ENCODE results near the gene CDC42EP2.

CDC42EP2 gene, protein sequence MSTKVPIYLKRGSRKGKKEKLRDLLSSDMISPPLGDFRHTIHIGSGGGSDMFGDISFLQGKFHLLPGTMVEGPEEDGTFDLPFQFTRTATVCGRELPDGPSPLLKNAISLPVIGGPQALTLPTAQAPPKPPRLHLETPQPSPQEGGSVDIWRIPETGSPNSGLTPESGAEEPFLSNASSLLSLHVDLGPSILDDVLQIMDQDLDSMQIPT

DNA sequence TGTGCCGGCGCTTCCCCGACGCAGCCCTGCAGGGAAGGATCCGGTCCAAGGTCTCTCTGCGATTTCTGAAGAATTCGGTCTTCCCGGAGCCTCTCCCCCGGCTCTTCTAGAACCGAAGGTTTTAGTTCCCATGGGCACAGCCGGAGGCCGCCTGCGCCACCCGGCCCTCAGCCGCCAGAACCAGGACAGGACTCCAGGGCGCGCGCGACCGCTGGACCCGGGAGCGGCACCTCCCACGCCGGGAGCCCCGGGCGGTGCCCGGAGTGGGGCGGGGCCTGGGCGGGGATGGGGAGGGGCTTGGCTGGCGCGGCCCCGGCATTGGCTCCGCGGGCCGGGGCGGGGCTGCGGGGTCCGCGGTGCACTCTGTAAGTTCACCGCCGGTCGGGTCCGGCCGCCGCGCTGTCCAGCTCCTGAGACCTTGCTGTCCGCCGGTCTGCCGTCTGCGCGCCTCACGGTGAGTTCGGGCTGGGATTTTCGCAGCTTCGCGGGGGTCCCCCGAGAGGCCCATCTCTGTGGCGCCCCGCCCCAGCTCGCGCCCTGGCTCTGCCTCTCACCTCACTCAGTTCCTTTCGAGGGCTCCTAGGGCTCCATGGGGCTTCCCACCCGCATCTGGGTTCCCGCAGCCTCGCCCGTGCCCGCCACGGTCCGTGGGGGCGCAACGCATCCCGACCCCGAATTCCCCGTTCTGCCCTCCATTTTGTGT, at the start of gene CDC42EP2:
CDC42EP2 (plus strand) TSS at position 366 of the 703 bp plus-strand sequence. CDS start 6,033 bp downstream, outside the sequence.
- DNase-seq = peak; percentile 70

DNA sequence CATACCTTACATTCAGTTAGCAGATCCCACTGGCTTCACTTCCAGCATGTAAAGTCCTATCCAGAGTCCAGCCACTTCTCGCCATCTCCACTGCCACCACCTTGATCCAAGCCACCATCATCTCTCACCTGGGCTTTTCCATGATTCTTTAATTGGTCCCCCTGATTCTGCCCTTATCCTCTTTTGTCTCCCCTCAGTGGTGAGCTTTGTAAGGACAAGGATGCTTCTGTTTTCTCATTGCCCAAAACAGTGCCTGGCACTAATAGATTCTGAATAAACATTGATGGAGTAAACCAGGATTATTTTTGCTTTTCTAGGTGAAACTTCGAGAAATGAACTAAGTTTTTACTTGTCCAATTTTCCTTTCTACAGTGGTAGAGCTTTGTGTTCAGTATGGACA, 48.5 kb upstream of the CDC42EP2 start:
- DNase-seq = no peak

DNA sequence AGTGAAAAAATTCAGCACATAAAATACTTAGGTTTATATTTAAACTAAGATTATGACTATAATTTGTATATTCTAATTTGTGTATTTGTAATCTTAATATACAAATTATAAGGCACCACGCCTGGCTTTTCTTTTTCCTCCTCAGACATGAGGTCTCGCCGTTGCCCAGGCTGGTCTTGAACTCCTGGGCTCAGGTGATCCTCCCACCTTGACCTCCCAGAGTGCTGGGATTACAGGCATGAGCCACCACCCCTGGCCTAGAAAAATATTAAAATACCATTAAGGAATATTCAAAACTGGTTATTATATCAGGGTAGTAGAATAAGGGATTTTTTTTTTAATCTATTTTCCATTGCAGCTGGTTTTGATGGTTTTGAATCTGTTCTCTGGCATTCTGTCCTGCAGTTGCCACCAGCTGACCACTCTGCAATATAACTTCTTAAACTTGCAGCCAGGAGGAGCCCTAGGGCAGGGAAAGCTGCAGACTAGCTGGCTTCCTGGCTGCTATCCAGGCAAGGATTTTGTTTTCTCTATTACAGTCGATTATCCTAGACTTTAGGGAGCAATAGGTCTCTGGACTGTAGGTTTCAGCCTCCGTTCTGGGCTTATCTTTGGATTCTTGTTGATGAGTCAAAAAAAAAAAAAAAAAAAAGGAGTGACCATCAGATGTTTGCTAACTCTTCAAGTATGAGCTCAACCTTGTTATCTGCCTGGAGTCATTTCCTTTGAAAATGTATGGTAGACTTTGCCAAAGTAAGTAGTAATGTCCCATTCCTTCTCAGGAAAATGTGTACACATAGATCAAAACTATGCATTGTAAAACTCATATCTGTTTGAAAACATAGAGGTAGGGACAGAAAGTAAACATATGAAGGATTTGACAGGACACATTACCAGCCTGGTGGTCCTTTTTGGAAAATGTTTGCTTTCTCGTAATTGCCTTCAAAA, 39.7 kb upstream of the CDC42EP2 start:
- DNase-seq = peak; percentile 73

DNA sequence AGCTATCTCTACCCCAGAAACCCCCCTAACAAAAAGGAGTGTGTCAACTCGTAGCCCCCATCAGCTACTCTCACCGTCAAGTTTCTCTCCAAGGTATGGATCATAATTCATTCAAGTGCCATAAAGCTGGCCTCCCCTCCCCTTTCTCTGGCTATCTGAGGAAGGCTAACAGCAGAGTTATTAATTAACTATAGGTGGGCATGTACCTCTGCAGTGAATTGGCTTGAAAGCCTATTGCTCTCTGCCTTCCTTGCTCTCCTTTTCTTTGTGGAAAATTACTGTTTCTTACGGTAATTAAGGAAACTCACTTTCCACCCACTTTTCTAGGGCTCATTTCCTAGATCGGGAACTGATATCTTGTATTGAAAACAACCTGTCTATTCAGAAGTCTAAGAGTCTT, 38.8 kb upstream of the CDC42EP2 start:
- DNase-seq = no peak

DNA sequence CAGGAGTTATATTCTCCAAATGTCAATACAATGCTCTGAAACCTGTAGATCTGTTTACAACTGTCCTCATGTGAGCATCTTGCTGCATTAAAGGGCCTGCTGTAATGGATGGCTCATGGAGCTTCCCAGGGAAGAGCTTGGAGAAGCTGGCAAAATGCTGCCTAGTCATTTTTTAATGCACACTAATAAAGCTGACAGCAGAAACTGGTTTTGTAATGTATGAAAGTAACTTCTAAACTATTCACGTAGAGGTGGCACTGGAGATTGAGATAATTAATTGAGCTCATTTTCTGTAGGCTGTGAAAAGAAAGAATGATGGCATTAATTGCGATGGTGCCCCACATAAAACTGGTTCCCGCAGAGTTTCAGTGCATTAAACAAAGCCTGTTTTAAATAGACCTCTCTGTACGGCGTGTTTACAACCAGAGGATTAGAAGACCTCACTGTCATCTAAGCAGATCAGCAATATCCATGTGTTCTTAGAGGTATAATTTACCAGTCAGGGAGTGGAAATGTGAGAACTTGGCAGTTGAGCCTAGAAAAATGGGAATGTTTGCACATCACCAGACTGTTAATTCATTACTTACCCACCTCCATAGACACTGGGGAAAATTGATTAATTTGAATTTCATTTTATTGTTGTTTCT, 36.9 kb upstream of the CDC42EP2 start:
- no peak for DNase-seq

DNA sequence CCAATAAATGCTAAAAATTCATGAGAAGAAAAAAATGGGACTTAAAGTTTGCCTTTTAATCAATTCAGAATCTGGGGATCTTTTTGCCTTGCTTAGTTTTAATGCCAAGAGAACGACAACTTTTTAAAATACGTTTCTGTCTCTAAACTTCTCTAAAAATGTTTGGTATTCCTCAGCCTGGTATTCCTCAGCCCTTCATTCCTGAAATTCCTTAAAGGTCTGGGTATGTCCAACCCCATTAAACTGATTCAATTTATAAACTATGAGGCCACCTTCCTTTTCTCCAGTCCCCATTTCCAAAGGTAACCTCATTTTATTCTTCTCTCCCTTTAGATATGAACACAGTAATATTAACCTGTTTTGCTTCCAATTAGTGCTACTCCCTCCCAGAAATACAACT, 36.3 kb upstream of the CDC42EP2 start:
- DNase-seq = no peak

DNA sequence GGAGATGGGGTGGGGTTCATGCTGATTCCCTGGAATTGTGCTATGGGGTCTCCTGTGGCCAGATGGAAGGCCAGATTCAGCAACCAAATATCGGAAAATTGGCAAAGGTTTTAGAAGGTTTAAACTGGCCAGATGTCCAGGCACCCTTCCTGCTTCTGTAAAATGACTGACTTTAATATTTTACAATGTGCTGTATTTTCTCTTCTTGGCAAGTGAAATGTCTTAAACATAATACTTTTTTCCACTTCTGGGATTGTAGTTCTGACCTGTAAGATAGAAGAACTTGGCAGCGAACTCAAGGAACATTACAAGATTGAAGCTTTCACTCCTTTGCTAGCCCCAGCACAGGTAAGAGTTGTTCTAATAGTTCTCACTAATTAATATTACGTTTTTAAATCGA, 35.4 kb upstream of the CDC42EP2 start:
- DNase-seq = no peak

DNA sequence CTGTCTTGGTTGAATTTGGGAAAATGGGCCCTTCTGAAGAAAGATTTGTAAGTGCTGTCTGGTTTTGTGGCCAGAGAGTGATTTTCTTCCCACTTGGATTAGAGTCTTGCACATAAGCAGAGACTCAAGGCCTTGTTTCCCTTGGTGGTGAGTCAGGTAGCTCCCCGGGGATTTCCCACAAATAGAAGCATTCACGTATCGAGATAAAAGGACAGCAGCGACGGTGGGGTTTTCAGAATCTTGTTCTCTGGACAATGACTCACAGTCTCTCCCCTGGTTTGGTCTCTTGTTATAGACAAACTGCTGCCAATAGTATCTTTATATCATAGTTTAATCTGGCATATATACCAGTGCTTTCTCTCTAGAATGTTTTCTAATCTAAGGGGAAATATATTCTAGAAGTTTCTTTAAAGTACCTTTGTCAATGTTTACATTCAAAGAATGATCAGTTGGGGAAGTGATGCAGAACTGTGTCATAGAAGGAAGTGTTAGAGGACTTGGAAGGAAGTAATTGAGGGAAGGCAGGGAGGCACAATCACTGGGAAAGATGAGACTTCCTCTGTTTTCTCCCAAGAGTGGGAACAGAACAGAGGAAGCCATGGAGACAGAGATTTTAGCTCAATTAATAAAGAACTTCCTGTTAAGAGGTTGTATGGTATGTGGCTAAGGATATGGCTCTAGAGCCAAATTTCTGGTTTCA, 34.8 kb upstream of the CDC42EP2 start:
- DNase-seq = no peak

DNA sequence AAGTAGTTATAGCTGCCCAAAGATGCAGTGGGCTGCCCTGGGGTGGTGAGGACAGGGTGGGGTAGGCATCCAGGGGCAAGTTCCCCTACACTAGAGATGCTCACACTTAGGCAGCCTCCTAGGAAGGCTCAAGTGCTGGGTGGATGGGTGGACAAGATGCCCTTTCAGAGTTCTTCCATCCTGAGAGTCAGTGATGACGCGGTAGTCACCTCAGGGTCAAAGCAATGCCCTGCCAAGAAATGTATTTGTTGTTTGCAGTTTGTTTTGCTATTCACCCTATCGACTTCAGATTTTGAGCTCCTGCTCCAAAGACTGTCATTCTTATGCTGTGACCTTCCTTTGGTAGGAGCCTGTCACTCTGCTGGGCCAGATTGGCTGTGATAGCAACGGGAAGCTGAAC, 34.0 kb upstream of the CDC42EP2 start:
- no peak for DNase-seq

DNA sequence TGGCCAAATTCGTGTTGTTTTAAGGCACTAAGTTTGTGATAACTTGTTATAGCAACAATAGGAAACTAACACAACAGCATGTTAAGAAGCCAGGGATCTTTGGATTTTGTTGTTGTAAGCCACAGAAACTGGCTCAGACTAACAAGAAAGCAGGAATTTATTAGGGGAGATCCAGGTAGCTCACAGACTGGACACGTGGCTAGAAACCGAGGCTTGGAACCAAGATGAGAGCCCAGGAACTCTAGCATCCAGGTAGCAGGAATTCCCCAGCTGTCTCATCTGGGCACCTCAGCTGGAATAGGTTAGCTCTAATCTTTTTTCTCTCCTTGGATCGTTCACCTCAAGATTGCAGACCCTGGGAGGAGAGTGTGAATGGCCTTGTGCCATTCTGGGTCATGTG, 28.0 kb upstream of the CDC42EP2 start:
- DNase-seq = no peak

DNA sequence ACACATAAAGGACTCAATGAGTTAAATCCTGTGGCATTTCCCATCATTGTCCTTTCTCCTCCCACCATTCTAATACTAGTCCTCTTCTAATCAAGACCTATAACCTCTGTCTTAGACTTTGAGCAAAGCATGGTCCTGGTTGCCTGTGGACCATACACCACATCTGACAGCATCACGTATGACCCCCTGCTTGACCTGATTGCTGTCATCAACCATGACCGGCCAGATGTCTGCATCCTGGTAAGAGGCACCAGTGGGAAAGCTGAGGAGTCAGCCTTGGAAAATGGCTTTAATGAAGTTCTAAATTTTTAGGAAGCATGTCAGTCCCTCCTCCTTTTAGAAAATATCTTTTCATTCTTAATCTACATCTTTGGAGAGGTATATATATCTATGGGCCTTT, 27.1 kb upstream of the CDC42EP2 start:
- DNase-seq = no peak

DNA sequence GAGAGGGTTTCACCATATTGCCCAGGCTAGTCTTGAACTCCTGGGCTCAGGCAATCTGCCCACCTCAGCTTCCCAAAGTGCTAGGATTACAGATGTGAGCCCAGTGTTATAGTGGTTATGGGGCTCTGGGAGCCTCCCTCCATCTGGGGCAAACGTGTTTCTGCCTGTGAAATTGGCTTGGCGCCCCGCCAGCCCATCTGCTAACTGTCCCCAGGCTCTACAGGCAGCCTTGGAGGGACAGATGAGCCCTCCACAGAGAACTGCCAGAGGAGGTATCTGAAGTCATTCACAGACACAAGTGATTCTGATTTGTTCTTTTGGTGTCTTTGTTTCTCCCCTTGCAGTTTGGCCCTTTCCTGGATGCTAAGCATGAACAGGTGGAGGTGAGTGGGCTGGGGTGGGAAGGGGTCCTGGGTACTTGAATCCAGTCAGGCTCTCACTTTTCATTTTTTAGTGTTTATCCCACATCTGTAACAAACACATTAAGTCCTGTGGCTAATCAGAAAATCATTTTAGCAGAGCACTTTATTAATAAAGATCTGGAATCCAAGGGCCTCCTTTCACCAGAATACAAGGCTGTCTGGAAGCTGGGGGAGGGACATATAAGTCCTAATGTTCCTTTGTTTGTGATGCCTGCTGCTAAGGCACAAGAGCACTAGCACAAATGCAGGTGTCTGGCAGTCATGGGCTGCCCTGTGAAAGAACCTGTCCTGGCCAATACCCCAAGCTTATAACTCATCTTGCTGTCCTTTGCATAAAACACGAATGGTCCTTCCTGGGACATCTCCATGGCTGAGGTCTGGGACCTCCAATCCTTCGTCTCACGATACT, 25.7 kb upstream of the CDC42EP2 start:
- DNase-seq = no peak

DNA sequence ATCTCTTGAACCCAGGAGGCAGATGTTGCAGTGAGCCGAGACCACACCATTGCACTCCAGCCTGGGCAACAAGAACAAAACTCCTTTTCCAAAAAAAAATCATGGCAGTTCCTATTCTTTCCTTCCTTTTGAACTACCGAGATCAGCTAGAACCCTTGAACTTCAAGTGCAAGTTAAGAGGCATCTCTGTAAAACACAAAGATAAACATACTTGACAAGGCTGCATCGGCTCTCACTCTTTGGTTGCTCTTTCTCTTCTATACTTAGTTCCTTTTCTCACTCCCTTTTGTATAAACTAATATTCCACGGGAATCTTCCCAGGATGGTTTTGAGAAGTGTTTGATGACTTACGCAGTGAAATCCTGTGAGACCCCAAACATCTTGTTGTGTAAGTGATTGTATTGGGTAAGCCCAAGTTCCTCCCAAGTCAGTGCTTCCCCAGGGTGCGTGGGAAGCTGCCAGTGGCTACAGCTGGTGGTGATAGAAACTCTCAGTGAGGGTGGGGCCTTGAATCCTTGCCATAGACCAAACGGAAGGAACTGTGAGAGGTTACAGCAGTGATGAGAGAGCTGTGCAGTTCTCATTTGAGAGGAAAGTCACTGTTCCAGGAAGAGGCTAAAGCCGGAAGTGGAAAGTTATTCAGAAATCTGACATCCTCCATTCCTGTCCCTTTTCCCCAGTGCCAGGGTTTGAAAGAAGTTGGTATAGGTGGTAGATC, 24.1 kb upstream of the CDC42EP2 start:
- no peak for DNase-seq

DNA sequence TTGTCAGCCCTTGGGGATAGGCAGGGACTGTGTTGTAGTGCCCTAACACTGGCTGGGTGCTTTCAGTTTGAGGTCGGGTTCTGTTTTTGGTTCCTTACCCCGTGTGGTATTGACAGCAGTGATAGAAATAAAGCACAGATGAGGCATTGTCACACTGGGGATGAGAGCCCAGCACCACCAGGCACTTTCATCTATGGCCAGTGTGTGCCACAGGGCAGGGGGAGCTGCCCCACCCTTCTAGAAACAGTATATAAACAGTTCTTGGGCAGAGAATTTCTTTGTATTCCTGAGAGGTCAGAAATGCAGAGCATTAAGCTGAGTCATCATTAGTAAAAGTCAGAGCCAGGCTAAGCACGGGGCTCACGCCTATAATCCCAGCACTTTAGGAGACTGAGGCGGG, 23.1 kb upstream of the CDC42EP2 start:
- DNase-seq = no peak

DNA sequence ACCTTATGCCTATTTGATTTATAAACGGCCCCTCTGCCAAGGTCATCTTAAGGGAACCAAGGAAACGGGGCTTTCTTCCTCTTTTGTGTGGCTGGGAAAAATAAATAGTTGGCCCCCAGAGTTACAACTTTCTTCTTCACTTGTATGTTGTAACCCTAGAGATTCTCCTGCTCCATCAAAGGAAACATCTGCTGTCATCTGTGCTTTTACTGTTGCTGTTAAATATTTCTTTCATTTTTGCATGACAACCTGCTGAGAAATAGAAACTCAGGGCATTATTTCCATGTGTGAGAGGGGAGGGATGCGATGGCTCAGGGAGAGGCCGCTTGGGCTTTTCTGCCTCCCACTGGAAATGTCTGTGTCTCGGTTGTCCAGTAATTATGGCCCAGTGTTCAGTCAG, 21.8 kb upstream of the CDC42EP2 start:
- no peak for DNase-seq

DNA sequence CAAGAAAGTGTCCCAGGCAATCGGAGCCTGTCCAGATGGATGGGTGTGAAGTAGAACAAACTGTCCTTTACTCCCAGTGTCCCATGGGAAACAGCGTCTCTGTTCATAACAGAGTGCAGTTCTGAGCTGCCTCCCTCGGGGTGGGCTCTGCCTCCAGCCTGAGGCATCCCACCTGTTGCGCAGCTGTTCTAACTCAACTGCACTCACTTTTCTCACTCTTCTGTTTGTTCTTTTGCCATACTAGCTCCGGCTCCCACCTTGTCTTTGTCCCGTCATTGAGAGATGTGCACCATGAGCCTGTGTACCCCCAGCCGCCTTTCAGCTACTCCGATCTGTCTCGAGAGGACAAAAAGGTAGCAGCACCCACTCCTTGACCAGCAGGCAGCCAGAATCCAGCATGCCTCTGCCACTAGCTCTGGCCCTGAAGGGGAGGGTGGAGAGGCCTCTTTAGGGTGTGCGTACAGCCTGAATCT, 20.7 kb upstream of the CDC42EP2 start:
- DNase-seq = no peak

DNA sequence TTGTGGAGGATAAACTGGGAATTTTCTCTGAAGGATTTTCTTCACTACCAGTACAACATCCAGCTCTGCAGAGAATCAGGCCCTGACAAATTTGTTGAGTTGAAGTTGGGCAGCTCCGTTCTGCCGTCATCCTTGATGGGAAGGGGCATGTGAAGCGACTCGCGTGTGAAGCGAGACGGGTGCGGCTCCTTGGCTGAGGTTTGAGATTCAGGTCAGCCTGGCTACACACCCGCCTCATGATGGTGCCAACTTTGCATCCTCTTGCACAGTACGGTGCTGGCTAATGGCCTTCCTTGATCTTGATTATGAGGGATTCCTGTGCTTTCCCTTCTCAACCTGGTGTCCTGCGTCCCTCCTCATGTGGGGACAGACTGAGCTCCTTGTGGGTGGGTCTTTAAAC, 19.7 kb upstream of the CDC42EP2 start:
- DNase-seq = no peak

DNA sequence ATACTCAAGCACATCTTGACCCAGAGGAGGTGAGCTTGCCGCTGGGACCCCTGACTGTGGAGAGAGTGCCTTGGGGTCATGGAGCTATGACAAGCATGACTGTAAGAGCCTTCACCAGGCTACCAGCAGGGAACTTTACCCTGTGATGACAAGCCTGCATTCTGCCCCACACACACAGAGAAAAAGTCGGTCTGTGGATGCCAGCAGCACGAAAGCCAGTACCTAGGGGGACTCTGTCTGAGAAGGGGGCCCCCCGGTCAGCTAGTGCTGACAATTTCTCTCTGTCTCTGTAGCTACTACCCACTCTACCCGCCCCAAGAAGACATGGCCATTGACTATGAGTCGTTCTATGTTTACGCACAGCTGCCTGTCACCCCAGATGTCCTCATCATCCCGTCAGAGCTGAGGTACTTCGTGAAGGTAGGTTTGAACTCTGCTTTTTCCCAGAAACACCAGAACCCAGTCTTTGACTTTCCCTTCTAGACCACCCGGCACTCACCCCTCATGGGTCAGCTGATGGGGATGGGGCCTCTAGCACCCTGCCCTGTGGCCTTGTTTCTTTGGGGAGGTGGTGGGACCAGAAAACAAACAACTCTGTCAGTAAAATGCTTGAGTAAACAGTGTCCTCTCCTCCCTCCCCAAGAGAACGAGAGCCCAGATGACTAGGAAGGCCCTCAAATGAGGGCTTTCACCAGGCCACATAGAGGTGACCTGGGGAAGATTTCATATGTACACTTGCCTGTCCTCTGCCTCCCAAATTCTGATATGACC, 18.9 kb upstream of the CDC42EP2 start:
- DNase-seq = no peak

DNA sequence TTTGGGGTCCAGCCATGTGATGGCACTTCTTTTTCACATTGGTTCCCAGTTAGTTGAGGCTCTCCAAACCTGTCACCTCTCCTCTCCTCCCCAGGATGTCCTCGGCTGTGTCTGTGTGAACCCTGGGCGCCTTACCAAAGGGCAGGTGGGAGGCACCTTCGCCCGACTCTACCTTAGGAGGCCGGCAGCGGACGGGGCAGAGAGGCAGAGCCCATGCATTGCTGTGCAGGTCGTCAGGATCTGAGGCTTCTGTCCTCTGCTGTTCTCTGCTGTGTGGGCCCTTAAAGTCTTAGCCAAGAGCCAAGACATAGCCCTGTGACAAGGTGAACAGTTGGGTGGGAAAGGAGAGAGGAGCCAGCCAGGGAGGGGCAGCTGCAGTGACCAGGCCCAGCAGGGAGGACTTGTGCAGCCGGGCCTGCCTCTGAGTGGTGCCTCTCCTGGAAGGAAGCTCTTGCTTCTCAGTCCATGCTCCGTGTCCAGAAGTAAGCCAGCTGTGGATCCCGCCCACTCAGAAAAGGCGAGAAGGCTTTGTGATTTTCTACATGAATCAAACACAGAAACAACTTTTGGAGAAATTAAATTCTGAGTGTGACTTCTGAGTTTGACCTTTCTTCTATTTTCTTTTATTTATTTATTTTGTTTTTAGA, 17.5 kb upstream of the CDC42EP2 start:
- no peak for DNase-seq

Measured in NCI-H510A treated with DMSO at 0.1 percent for 48 hours (cell line).